ENCODE data around the gene TUBGCP5. TPM values are rescaled to one million over a fixed set of nuclear protein-coding genes. Genes with fewer than 3 reads are reported as not detected.

Gene TUBGCP5
- total and polyA plus RNA-seq, 2 of the 4 experiments (the other 2 are of a cell fraction): 13.0 to 19.4 TPM

- Histone ChIP-seq H3K18ac (ENCODE audit: low read depth, low read length) (no peak overlapping the region), H3K36me3 (ENCODE audit: control insufficient read depth, insufficient read depth, low read length) (peaks cover 7% of the 10 kb centered on the region), H3K23ac (ENCODE audit: low read depth, low read length) (peak overlapping the region; percentile 86; the same call in 1 of the 2 replicates), H4K8ac (ENCODE audit: low read depth in 2 of 2, low read length in 2 of 2) (peak overlapping the region; percentile 91 to 99), H3K4me2 (ENCODE audit: low read depth, low read length) (peak overlapping the region; percentile 93), H3K4ac (ENCODE audit: low read depth, low read length) (peak overlapping the region; percentile 74), H3K56ac (ENCODE audit: extremely low read depth, insufficient read depth, low read length) (peak overlapping the region; percentile 36), H3K4me3 (ENCODE audit: insufficient read depth, low read depth, low read length) (peak overlapping the region; percentile 65), H3K9me1 (ENCODE audit: insufficient read depth, low read length) (no peaks in the 10 kb centered on the region), H2BK20ac (ENCODE audit: low read depth, low read length) (no peak overlapping the region), H3K27ac (ENCODE audit: insufficient read depth, low read length) (peak overlapping the region; percentile 58), H3K9ac (ENCODE audit: low read depth, low read length) (peak overlapping the region; percentile 83), H3K9me3 (ENCODE audit: control insufficient read depth, insufficient read depth, low read length) (no peaks in the 10 kb centered on the region), H4K91ac (ENCODE audit: insufficient read depth, low read depth, low read length) (peak overlapping the region; percentile 84), H4K5ac (ENCODE audit: low read depth, low read length) (peak overlapping the region; percentile 99), H2BK5ac (ENCODE audit: low read depth, low read length, poor library complexity, severe bottlenecking) (peak overlapping the region; percentile 60), H3K14ac (replicated peaks; ENCODE audit: low read depth, low read length) (peak overlapping the region; percentile 99), H3K4me1 (ENCODE audit: control insufficient read depth, insufficient read depth, low read length) (no peaks in the 10 kb centered on the region), H2AFZ (replicated peaks; ENCODE audit: low read length, poor library complexity) (peak overlapping the region; percentile 100), H3K79me1 (ENCODE audit: low read depth in 1 of 2, low read length in 2 of 2) (peaks cover 12 to 14% of the 10 kb centered on the region in 2 experiments), H2AK9ac (replicated peaks; ENCODE audit: low read depth, low read length, poor library complexity) (peak overlapping the region; percentile 99), H3K27me3 (ENCODE audit: control insufficient read depth, insufficient read depth, low read length) (no peaks in the 10 kb centered on the region), H2BK15ac (ENCODE audit: low read depth, low read length) (peak overlapping the region; percentile 1; the same call in 1 of the 3 replicates), H4K20me1 (ENCODE audit: insufficient read depth, low read length) (peaks cover 3% of the 10 kb centered on the region), H2AK5ac (ENCODE audit: low read depth, low read length) (no peak overlapping the region; the same call in 1 of the 2 replicates), H2BK120ac (ENCODE audit: low read depth, low read length) (no peak overlapping the region)
- intact Hi-C loops (cut with micrococcal nuclease) (loop anchor here (5.0 kb wide), 1 partner anchor 427 kb away; no protein-coding TSS in a partner anchor), dilution Hi-C loops (cut with HindIII; ENCODE audit: low sequenced_read_pairs, unreplicated experiment) (no loop called here), in situ Hi-C loops (cut with MboI; ENCODE audit: low sequenced_read_pairs) (no loop called here)
- TF ChIP-seq NFE2L2 (IDR thresholded peaks at IDR 0.05; ENCODE audit: low read depth, low read length) (no peak), MXI1 (IDR thresholded peaks at IDR 0.05; ENCODE audit: borderline replicate concordance, low read depth, low read length) (no peak), ELK1 (IDR thresholded peaks at IDR 0.05; ENCODE audit: borderline replicate concordance, low read depth, low read length) (no peak), FOS (IDR thresholded peaks at IDR 0.05; ENCODE audit: low read depth, low read length) (no peak), MAFK (IDR thresholded peaks at IDR 0.05; ENCODE audit: low read depth, low read length) (no peak), POLR2A (IDR thresholded peaks at IDR 0.05; ENCODE audit: low read depth, low read length) (no peak), CEBPB (IDR thresholded peaks at IDR 0.05; ENCODE audit: low read depth, low read length) (no peak), RCOR1 (IDR thresholded peaks at IDR 0.05; ENCODE audit: insufficient replicate concordance, low read length) (no peak), CHD1 (IDR thresholded peaks at IDR 0.05; ENCODE audit: low read depth, low read length) (no peak)
- ATAC-seq (ENCODE audit: low read depth) (peak; percentile 10; the same call in 1 of the 2 replicates), DNase-seq (no peak)
- no TSS peak for BruUV-seq (replicated peaks)
- ChIA-PET POLR2A (ENCODE audit: unreplicated experiment) (no interaction called here), CTCF (no interaction called here)
- 50% methylated on average over 1 of the region's 10 CpGs; no CpG with 5 or more reads in 1 of the 2 experiments for WGBS, 2 experiments (ENCODE audit: extremely low coverage in 2 of 2, insufficient read length in 1 of 2)
These were observed 530 bp upstream of the TUBGCP5 start for GRCh38 chr15:23039917-23040281.

Measured in IMR-90 (cell line).